CD4-positive, alpha-beta T cell treated with Interleukin-4 for 1 hour (primary cell): ENCODE results near the gene SLC38A8.

Experiments
- DNase-seq, 2 donors: peaks; one replicate each; pipeline ENCODE4 v3.0.0-alpha.2; 2020 to 2022

The SLC38A8 gene

GRCh38 chr16:83967838-83968305, 74.7 kb downstream of the SLC38A8 start, which contains the start of gene NECAB2:
TSS of gene NECAB2 (plus strand) at chr16:83968244. CDS start at chr16:83968649, 405 bp downstream.
- no peak for DNase-seq

- no peak for DNase-seq
Measured at GRCh38 chr16:83967091-83967490, 75.5 kb downstream of the SLC38A8 start.

GRCh38 chr16:83966153-83966696, 76.4 kb downstream of the SLC38A8 start:
- DNase-seq: no peak

- DNase-seq: no peak
Measured at GRCh38 chr16:83965444-83966152, 77.0 kb downstream of the SLC38A8 start.

- DNase-seq: no peak
Measured at GRCh38 chr16:83964684-83965443, 77.7 kb downstream of the SLC38A8 start.

- DNase-seq: no peak
Measured at GRCh38 chr16:83963277-83964119, 79.1 kb downstream of the SLC38A8 start.

GRCh38 chr16:83961591-83961990, 81.0 kb downstream of the SLC38A8 start:
- DNase-seq: no peak

GRCh38 chr16:83960521-83961249, 81.9 kb downstream of the SLC38A8 start:
- no peak for DNase-seq
